CD4-positive, alpha-beta T cell treated with Interleukin-15 for 4 hours (primary cell): ENCODE measurements around the gene RABGAP1L.

Experiments used
- DNase-seq: peaks from one replicate; pipeline ENCODE4 v3.0.0-alpha.2; 2020; ENCODE audit warnings: low spot score

Gene RABGAP1L

DNA sequence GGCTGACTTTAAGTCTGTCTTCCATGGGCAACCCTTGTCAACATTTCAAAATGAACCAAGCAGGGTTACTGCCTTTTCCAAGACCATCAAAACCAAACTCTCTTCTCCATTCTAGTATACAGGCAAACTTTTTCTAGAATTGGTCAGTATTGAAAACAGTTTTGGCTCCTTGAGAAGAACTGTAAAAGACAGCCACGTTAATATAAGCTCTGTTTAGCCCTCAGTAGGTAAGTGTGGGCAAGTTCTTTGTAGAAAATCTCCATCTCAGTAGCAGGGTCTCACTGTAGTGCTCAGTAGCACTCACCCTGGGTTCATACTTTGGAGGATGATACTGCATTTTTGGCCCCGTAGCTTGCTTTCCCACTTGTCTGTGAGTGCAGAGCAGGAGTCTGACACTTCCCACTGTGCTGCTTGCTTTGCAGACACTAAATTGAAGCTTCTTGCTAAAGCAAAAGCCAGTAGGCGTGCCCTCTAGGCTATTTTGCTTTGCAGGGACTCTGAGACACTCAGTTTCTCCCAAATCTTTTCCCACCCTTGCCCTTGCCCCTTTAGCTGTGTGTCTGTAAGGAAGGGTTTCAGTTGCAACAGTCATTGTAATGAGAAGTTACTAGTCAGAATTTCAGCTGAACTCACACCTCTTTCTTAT, 806.2 kb downstream of the RABGAP1L start:
- peak; percentile 55 for DNase-seq

DNA sequence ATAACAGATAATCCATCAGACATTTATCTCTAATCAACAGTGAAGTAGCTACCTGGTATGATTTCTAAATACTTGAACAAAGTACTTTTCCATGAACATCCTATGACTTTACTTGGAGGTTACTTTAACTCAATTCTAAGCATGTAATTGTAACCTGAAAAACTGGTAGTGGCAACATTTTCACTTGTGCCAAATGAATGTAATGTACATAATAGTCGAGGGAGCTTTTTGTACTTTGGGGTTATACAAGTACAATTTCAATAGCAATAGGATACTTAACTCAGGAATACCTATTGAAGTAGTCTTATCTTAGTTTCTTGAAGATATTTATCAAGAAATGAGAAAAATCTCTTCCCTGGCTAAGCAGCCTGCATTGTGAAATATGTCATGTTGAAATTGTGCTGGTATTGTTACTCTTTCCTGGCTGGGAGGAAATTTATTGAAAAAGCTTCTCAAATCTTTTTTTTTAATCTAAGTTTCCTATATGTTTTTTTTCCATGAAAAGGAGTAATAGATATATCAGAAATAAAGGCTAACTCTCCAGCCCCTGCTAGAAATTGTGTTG, 806.8 kb downstream of the RABGAP1L start:
- DNase-seq: no peak

DNA sequence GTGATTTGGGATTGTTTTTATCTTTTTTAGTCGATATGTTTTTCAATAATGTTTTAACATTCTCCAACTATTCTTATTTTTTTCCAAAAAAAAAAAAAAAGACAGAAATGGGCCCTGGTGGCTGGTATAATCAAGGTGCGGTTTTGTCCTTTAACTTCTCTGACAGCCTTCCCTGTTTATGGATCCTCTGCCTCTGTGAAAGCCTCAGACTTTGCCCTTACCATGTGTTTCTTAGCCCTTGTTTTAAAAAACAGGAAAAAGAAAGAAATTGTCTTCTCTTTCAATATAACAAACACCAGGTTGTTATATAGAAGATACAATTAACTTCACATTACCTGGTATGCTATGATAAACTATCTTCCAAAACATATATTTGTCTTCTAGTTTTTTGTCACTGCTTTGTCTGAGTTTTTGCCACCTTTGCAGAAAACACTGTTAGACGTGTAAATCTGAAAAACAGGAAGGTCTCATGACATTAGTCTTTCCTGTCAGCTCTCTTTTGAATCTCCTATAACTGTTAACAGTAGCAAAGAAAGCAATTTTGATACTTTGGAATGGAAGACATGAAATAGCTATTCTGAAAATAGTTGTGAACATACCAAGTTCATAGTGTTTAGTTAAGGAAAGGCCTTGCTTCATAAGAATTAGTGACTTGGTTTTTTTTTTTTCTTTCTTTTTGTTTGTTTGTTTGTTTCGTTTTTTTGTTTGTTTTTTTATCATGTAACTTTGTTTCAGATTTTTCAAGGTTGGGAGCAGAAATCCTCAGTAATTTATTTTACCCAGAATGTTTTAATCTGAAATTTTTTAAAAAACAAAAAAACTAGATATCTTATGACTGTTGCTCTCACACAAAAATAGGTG, 808.8 kb downstream of the RABGAP1L start:
- peak; percentile 50 for DNase-seq

DNA sequence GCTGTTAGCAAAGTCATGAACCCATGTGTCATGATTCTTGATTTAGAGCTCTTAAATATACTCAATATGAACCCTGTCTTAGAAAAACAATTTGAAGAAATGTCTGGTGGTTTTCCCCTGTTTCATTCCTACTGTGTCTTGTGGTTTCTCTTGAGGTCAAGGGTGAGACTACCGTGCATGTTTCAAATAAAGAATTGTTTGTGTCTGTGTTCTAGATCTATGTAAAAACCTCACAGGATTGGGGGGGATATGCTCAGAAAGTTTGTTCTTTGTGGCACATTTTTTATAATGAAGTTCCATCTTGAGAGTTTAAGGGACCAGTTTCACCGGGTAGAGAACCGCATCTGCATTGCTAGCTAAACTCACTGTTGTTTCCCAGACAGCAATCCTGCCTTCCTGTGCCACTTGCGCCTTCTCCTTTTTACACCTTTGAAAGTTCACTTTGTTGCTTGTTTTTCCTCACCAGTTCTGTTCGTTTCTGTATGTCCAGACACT, 809.5 kb downstream of the RABGAP1L start:
- DNase-seq: peak; percentile 80

DNA sequence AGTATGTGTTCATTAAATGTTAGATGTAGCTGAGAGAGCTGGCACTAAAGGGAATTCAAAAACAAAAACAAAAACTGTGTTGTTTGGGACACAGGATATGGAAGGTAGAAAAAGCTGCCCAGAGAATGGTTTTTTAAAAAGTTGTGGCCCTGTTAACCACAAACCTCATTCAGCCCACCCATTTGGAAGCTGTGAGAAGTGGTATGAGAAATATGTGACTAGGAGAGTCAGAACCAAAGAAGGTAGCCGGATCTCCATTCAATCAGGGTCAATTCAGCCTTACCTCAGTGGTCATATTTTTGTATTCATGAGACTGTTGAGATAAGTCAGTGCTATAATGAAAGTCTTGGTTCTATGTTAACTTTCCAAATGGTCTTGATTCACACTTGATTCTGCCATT, 810.7 kb downstream of the RABGAP1L start:
- DNase-seq: no peak

DNA sequence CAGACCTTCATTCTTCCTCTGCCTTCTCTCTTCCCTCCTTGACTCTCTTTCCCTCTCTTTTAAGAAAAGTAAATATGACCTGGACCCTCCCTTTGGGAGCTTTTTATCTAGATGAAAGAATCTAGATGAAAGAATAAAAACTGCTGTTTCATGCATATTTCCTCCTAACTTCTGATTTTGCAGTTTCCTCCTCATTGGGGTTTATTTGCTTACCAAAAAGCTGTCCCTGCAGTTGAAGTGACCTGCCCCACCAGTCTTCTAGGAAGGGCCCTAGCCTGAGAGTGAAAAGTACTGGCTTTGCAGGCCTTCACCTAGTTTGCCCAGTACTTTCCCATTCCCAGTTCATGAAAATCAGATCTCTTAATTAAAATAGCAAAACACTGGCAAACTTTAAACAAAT, 812.1 kb downstream of the RABGAP1L start:
- DNase-seq: no peak

DNA sequence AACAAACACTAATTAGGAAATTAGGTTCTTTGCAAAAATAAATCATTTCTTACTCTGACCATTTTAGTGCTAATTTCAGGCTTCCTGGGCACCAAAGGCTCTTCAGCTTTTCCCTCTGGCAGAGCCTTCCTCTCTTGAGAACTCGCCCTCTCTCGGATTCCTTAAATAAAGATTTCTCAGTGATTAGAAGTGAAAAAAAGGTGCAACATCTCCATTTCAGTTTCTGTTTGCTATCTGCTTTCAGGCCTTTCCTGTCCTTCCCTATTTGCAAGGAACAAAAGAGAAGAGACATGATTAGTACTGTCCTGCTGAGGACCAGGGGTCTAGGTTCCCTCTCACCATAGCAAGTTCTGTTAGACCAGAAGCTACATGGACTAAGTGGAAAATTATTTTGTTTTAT, 812.6 kb downstream of the RABGAP1L start:
- DNase-seq: no peak

DNA sequence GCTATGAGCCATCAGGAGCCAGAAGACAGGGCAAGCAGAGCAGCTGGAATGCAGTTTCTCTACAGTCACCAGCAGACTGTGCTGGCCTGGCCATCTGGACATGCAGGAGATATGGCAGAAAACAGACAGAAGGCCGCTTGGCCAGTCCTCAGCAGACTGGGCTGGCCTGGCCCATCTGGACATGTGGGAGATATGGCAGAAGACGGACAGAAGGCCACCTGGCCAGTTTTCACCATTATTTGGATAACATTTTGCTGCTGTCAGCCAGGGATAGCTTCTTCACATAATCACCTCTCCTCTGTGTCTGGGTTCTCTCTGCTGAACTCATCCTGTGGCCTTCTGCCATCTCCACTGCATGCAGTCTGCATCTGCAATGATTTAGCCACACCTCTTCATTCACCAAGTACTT, 815.4 kb downstream of the RABGAP1L start:
- no peak for DNase-seq

DNA sequence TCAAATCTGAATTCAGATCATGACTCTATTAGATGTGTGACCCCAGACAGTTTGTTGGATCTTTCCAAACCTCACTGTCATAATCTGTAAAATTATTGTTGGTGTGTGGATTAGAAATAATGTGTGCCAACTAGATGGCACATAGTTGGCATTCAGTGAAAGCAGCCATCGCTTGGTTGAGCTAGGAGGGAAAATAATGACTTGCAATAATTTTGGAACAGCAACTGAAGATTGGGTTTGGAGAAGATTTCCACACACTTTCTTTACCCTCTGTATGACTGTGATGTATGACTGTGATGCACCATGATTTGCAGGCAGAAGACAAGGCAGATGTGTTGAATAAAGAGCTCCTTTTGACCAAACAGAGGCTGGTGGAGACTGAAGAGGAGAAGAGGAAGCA, 816.4 kb downstream of the RABGAP1L start:
- DNase-seq: no peak

DNA sequence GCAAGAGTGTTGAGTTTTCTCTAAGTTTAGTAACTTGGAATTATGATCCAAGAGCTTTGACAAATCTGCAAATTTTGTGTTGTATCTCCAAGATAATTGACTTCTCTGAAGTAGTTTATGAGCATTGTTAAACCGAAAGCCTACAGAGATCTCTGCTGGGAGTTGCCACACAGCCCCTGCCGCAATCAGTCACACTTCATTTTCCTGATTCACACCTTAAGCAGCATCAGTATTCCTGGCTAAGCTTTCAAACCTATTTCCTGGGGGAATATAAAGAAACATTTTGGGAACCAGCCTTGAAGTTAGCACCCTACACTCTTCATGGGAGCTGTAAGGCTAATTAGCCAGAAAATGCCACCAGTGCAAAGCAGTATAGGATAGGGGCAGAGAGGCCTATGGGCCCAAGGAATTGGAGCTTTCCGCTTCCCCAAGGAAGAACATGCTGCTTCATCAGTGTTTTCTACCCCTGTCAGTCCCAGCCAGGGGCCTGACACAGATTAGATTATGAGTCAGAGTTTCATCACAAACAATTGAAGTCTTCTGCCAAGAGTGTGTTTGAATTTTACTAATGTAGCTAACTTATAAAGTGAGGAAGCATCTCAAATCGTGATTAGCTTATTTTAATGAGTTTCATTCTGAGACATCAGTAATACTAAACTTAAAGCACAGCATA, 817.3 kb downstream of the RABGAP1L start:
- no peak for DNase-seq

DNA sequence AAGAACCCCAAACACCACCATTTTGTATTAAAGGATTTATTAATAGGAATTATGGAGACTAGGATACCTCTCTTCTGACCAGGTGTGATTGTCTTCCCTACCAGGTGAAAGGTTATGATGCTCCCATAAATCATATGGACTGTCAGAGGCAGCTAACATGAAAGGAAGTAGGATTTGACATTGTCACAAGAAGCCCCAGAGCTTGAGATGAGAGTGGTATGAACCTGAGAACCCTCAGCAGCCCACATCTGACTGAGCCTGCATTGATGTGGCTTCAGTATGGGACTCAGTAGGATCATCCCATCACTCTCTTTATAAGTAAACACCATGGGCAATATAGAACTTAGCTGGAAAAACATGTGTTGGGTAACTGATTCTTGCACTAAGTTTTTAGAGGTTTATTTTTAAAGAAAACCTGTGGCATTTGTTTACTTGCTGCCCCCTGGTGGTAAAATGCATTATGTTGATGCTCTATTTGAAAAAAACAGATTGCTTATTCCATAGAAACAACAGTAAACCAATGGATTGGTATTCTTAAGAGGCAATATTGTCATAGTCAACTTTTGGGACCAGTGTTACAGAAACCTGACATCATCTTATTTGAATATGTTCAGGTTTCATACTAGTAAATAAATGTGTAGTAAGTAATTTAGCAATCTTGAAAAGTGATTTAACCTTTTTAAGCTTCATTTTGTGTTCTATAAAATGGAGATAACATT, 823.8 kb downstream of the RABGAP1L start:
- peak; percentile 70 for DNase-seq

DNA sequence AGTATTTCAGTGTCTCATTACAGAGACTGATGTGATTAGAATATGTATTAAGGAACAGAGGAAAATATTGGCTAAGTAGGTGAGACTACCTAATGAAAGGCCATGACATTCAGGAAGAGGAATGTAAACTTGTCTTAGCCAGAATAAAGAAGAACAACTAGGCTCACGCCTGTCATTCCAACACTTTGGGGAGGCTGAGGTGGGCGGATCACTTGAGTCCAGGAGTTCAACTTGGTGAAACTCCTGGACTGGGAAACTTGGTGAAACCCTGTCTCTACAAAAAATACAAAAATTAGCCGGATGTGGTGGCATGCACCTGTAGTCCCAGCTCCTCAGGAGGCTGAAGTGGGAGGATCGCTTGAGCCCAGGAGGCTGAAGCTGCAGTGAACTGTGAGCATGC, 825.6 kb downstream of the RABGAP1L start:
- no peak for DNase-seq

DNA sequence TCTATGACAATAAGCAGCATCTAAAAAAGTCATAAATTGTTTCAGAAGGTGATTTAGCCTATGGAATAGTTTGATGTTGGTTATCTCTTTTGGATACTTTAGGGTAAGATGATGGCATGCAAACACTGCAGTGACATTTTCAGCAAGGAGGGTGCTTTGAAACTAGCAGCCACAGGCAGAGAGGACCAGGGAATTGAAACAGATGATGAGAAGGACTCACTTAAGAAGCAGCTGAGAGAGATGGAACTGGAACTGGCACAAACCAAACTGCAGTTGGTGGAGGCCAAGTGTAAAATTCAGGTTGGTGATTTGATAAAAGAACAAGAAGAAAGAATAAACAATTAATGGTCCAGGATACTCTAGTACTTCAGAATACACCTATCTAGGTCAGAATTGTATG, 829.2 kb downstream of the RABGAP1L start:
- no peak for DNase-seq

DNA sequence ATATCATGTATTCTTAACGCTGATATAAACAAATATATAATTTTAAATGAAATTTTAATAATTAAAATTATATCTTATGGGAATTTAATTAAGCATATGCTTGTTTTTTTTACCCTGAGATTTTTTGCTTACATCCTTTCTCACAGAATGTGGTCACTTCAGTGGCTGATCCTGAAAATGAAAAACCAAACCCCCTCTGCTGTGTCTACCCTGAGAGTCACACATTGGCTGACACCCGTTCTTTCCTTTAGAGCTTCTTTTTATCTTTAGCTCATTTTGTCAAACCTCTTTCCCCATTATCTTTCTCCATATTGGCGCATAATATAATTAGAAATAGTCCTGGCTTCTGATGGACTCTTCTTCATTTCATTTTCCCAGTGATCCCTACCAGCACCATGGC, 829.7 kb downstream of the RABGAP1L start:
- no peak for DNase-seq

DNA sequence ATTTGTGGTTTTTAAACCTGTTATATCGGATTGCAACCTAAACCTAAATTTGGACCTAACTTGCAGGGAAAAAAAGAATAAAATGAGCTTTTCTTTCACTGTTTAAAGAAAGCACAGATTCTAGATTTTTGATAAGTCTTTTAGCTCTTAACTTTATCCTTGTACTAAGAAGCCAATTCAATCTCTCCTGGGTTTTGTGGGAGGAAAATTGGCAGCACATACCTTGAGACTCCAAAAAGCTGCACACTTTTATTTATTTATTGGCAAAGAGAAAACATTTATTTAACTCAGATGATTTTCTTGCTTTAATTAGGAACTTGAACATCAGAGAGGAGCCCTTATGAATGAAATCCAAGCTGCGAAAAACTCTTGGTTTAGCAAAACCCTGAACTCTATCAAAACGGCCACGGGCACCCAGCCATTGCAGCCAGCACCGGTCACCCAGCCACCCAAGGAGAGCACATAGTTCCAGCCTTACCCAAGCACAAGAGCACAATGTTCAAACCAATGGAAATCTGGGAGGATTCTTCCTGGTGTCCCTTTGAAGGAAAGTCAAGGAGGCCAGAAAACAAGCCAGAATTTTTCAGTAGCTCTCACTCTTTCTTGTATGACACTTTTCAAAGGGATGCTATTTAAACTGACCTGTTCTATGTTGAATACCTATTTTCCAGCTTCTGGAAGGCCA, 830.4 kb downstream of the RABGAP1L start:
- DNase-seq: no peak

DNA sequence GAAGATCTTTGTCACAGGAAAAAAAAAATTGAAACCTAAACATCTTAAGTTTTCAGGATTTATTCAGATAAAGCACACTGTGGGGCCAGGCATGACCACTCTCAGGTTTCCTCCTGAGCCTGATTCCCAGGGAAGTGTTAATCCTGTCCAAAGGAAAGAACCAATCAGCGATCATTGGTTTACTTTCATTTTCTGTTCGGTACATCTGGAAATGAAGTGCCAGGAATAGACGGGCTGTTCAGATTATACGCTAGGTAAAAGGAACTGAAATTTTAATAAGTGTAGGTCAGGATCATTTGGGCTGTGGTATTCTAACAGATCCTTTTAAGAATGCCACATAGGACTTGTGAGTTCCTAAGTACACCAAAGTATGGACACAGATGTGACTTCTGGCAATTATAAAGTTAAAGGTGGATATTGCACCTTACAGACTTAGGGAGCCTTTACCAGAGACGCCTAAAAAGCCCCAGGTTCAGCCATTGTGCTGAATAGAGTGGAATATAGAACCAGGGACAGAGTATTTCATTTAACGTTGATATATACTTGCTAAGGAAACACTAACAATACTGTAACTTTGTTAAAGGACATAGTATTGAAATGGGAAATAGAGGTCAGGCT, 831.2 kb downstream of the RABGAP1L start:
- peak; percentile 41 for DNase-seq

DNA sequence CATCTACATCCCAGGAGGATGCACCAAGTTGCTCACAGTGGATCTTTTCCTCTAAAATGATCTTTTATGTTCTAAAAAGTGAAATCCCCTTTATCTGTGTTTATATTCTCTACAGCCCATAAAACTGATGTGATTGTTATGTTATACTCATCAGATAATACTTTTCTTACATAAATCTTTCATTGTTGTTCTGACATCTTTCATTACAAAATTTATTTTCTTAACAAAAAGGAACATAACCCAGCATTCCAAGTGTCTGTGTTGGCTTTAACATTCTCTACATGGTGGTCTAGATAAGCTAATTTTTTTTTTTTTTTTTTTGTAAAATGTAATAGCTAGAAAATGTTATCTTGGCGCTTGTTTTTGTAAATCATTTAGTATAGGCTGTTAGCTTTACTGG, 832.2 kb downstream of the RABGAP1L start:
- DNase-seq: no peak

DNA sequence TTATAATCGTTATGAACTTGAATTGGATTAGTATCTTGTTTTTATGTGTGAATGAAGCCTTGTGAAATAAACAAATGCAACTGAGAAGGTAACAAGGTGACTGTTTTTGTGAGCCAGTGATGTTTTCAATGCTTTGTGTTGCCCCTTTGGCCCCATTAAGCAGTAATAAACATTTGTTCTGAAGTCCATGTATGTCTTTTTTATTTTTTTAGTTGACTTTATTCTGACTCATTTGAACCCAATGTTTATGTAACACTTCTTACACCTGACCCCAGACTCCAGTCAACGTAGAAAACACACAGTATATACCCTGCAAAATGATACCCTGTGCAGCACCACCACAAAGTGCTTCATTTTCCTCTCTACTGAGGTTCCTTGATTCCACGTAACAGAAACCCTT, 835.8 kb downstream of the RABGAP1L start:
- no peak for DNase-seq

DNA sequence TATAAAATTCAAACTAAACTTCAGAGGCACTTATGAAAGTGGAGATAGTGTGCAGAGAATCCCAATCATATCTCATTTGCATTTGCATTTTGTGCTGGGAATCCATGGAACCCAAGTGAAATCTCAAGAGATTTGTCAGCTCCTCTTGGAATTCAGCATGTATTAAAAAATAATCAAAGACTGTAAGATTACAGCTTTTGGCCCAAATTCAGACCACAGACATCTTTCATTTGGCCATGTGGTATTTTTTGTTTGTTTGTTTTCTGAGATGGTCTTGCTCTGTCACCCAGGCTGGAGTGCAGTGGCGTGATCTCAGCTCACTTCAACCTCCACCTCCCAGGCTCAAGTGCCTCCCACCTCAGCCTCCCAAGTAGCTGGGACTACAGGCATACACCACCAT, 836.6 kb downstream of the RABGAP1L start:
- DNase-seq: no peak

DNA sequence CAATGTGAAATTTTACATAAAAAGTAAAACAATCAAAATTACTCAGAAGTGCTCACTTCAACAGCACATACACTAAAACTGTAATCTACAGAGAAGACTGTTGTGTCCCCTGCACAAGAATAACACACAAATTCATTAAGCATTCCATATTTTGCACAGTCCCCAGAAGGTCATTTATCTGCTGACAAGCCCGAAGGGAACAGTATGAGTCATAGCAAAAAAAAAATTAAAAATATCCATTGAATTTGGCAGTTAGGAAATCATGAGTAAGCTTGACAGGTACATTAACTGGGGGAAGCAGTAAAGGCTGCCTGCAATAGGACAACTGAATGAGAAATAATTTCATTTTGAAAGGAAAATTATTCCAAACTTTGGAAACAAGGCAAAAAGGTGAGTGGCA, 837.2 kb downstream of the RABGAP1L start:
- no peak for DNase-seq

DNA sequence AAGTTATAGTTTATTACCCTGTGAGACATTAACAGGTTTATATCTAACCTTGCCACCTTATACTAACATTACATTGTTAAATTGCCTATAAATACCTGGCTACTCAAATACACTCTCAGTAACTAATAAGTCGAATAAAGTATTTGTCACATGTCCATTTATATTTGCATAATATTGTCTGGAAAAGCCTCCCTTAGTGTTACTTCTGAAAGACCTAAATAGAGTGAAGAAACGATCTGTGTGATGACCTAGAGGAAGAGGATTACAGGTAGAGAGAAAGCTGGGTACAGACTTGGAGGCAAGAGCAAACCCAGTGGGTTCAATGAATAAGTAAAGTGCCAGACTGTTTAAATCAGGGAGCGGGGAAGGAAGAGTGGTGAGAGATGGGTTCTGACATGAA, 837.7 kb downstream of the RABGAP1L start:
- no peak for DNase-seq
